NB4 (cell line): ENCODE measurements around the gene AQP3.
A peak's percentile ranks its signal among the peaks of the same experiment; 100 is the strongest.

Experiments
- DNase-seq: peaks from one replicate; pipeline ENCODE4 v3.0.0; 2010; ENCODE audit warnings: low read depth
- H3K4me3 ChIP-seq: one replicate; pipeline ENCODE4 v1.5.1; 2011; ENCODE audit warnings: mild to moderate bottlenecking, low read depth, low read length, moderate library complexity
- MYC ChIP-seq: IDR thresholded peaks from 2 replicates; pipeline ENCODE4 v1.6.1; 2011; ENCODE audit warnings: low read depth, low read length
- POLR2A ChIP-seq: IDR thresholded peaks from 2 replicates; pipeline ENCODE4 v1.6.1; 2011; ENCODE audit warnings: mild to moderate bottlenecking; ENCODE audit not compliant: insufficient read length; ENCODE audit errors: extremely low read depth
- TF ChIP-seq, protein P1 (sequence below): IDR thresholded peaks from 2 replicates; pipeline ENCODE4 v1.6.1; 2011; ENCODE audit warnings: low read depth, low read length
- TF ChIP-seq, protein P2 (sequence below): IDR thresholded peaks from one replicate; pipeline ENCODE4 v1.5.1; 2012; ENCODE audit warnings: low read depth, low read length

AQP3 gene

DNA sequence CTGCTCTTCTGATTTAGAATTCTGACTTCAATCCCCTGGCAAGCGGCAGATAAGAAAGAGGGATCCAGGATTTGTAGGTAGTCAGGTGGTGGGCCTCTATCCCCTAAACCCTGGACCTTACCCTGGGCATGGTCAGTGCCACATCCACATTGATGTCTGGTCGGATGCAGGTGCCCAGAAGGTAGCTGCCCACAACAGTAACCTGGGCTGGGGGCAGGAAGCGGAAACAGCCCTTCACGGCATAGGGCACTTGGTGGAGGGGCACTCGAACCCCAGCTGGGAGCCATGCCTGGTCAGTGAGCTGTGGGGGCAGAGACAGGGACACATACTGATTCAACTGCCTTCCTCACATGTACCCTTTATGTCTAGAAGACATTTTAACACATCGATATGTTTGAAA, 22.5 kb upstream of the AQP3 start:
- TF ChIP-seq, protein P1, sequence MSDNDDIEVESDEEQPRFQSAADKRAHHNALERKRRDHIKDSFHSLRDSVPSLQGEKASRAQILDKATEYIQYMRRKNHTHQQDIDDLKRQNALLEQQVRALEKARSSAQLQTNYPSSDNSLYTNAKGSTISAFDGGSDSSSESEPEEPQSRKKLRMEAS, result no peak
- TF ChIP-seq, protein P2, sequence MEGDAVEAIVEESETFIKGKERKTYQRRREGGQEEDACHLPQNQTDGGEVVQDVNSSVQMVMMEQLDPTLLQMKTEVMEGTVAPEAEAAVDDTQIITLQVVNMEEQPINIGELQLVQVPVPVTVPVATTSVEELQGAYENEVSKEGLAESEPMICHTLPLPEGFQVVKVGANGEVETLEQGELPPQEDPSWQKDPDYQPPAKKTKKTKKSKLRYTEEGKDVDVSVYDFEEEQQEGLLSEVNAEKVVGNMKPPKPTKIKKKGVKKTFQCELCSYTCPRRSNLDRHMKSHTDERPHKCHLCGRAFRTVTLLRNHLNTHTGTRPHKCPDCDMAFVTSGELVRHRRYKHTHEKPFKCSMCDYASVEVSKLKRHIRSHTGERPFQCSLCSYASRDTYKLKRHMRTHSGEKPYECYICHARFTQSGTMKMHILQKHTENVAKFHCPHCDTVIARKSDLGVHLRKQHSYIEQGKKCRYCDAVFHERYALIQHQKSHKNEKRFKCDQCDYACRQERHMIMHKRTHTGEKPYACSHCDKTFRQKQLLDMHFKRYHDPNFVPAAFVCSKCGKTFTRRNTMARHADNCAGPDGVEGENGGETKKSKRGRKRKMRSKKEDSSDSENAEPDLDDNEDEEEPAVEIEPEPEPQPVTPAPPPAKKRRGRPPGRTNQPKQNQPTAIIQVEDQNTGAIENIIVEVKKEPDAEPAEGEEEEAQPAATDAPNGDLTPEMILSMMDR, result no peak
- TF ChIP-seq POLR2A (no peak), MYC (no peak)
- DNase-seq, result no peak
- no peak overlapping the region for H3K4me3 ChIP-seq

DNA sequence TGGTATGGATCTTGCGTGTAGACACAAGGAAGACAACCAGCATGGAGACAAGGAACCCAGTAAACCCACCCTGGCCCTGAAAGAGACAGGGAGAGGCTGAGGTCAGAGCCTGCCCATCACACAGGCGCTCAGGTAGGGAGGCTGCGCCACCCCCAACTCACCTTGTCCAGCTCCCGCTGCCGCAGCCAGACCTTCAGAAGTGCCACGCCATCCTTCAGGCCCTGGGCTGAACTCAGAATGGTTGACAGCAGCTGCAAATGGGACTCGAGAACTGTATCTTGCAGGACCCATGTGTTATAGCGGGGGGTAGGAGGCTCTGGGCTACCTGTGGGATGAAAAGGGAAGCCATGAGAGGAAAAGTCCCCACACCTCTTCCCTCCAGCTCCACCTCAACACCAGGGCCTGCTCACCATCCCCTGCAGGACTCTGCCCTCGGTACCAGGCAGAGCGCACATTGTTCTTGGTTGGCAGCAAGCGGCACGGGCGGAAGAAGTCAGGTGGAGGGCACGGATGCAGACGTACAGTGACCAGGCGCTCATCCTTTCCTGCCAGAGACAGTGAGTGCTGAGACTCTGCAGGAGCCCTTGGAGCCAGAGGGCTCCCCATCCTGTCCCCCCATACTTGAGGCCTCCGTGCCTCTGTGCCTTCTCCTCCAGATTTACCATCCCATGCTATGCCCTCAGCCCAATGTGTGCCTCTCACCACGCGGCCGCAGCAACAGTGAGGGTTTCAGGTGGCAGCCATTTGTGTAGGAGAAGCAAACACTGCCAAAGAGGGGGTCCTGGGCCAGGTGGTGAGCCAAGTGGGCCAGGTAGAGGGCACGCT, 21.6 kb upstream of the AQP3 start:
- H3K4me3 ChIP-seq, result no peak overlapping the region
- TF ChIP-seq, protein P2, result no peak
- TF ChIP-seq, protein P1, result no peak
- DNase-seq, result no peak

- no peak overlapping the region for H3K4me3 ChIP-seq
- no peak for DNase-seq
- TF ChIP-seq MYC (no peak), POLR2A (no peak)
- TF ChIP-seq, protein P1, result no peak
- TF ChIP-seq, protein P2, result no peak
Measured at GRCh38 chr9:33468215-33468730, 20.9 kb upstream of the AQP3 start.

- DNase-seq, result peak; percentile 16
- H3K4me3 ChIP-seq, result no peak overlapping the region
- TF ChIP-seq MYC (no peak), POLR2A (no peak)
- TF ChIP-seq, protein P1, result no peak
- TF ChIP-seq, protein P2, result no peak
Measured at GRCh38 chr9:33467526-33467925, 20.1 kb upstream of the AQP3 start.

DNA sequence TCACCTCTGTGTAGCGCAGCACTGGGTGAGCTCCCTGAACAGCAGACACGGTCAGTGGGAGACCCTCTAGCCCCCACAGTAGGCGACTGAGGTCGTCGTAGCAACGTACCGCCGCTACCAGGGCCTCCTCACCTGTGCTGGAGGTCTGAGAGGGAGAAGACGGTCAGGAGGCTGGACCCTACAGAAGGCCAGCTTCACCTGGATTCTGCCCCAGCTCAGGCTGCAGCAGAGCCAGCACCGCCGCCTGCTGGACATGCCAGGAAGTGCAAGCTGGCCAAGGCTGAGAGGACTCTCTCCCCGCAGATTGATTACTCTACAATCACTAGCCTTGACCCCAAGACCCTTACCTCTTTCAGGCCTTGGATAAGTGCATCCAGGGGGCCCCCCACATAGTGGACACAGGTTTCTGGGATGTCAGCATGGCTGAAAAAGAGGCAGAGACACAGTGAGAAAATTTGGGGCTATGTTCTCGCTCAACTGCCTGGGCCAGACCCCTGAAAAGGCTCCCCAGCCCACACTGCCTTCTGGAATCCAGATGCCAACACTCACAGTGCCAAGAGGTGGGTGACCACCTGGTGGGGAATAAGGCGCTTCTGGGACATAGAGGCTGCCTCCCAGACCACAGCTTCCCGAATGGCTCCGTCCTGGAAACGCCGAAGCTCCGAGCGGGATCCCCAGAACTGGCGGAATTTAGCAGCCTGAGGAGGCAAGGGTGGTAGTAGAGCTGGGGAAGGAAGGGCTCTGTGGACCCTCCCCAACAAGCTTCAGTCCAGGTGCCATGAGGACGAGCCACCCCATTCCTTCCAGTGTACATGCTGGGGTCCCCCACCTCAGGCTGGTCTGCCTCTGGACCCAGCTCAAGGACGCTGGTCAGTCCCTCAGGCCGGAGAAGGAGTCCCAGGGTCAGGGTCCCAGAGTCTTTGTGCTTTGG, 19.4 kb upstream of the AQP3 start:
- DNase-seq, result peak; percentile 73
- no peak overlapping the region for H3K4me3 ChIP-seq
- TF ChIP-seq POLR2A, result no peak
- TF ChIP-seq, protein P1, result peak; percentile 52; the same call in 1 of the 2 replicates
- TF ChIP-seq MYC, result no peak
- TF ChIP-seq, protein P2, result peak; percentile 100
